HL-60 (cell line): Measurements from ENCODE around the gene KCNH5.
"Not testable (repeated sequence)": the region's sequence is repeated elsewhere in the genome, so short reads cannot be mapped to it uniquely, and the experiment has no call there.

ENCODE experiments used
- DNase-seq, 2 experiments: peaks; one replicate each; pipeline ENCODE4 v3.0.0-alpha.2; 2010 to 2020; ENCODE audit warnings: low read depth in 1 of 2, low spot score in 1 of 2
- H3K27ac ChIP-seq: fragments of 250-450 bp; sonication (Bioruptor Pico); replicated peaks from 2 replicates; pipeline ENCODE4 v1.5.1; 2020; ENCODE audit warnings: mild to moderate bottlenecking, moderate library complexity
- H3K27me3 ChIP-seq: fragments of 250-450 bp; sonication (Bioruptor Pico); 2 replicates; pipeline ENCODE4 v1.5.1; 2021; ENCODE audit warnings: mild to moderate bottlenecking, moderate library complexity; ENCODE audit not compliant: insufficient read depth, poor library complexity, severe bottlenecking
- H3K4me3 ChIP-seq: replicated peaks from 2 replicates; pipeline ENCODE4 v1.5.1; 2011; ENCODE audit warnings: mild to moderate bottlenecking, control low read depth, low read length; ENCODE audit not compliant: insufficient read depth
- GABPA ChIP-seq: IDR thresholded peaks from 2 replicates; pipeline ENCODE4 v1.6.1; 2012; ENCODE audit warnings: low read depth
- POLR2AphosphoS5 ChIP-seq: IDR thresholded peaks from 2 replicates; pipeline ENCODE4 v1.6.1; 2012; ENCODE audit warnings: low read depth
- SPI1 ChIP-seq: IDR thresholded peaks from 2 replicates; pipeline ENCODE4 v1.6.1; 2012; ENCODE audit warnings: low read depth, mild to moderate bottlenecking, borderline replicate concordance
- TF ChIP-seq, protein P1 (sequence below): IDR thresholded peaks from one replicate; pipeline ENCODE4 v1.5.1; 2011; ENCODE audit warnings: low read length, control low read depth, inconsistent platforms; ENCODE audit not compliant: insufficient read depth
- TF ChIP-seq, protein P2 (sequence below): IDR thresholded peaks from 2 replicates; pipeline ENCODE4 v1.6.1; 2012; ENCODE audit warnings: low read depth; ENCODE audit not compliant: insufficient replicate concordance

KCNH5 gene

DNA sequence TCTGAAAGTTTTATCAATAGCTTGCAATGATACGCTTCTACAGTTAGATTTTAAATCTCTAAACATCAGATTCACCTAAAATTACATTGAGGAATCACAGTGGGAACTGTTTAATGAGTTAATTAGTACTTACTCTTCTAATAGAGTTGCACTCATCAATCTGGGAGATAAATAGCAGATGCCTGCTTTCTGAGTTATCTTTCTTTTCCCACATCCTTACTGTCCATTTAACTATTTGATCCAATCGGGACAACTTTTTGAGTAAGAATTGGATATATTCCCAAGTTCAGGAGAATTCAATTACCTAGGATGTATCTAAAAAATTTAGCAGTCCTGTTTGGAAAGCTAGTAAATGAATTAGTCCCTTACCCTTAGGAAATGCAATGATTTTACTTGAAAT lies 162.3 kb downstream of the KCNH5 start:
- no peak overlapping the region for H3K27ac ChIP-seq
- H3K4me3 ChIP-seq: no peak overlapping the region
- H3K27me3 ChIP-seq: no peaks in the 10 kb centered on the region
- no peak for DNase-seq
- TF ChIP-seq SPI1 (no peak), GABPA (no peak), POLR2AphosphoS5 (no peak)
- TF ChIP-seq, protein P1, sequence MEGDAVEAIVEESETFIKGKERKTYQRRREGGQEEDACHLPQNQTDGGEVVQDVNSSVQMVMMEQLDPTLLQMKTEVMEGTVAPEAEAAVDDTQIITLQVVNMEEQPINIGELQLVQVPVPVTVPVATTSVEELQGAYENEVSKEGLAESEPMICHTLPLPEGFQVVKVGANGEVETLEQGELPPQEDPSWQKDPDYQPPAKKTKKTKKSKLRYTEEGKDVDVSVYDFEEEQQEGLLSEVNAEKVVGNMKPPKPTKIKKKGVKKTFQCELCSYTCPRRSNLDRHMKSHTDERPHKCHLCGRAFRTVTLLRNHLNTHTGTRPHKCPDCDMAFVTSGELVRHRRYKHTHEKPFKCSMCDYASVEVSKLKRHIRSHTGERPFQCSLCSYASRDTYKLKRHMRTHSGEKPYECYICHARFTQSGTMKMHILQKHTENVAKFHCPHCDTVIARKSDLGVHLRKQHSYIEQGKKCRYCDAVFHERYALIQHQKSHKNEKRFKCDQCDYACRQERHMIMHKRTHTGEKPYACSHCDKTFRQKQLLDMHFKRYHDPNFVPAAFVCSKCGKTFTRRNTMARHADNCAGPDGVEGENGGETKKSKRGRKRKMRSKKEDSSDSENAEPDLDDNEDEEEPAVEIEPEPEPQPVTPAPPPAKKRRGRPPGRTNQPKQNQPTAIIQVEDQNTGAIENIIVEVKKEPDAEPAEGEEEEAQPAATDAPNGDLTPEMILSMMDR: no peak
- TF ChIP-seq, protein P2, sequence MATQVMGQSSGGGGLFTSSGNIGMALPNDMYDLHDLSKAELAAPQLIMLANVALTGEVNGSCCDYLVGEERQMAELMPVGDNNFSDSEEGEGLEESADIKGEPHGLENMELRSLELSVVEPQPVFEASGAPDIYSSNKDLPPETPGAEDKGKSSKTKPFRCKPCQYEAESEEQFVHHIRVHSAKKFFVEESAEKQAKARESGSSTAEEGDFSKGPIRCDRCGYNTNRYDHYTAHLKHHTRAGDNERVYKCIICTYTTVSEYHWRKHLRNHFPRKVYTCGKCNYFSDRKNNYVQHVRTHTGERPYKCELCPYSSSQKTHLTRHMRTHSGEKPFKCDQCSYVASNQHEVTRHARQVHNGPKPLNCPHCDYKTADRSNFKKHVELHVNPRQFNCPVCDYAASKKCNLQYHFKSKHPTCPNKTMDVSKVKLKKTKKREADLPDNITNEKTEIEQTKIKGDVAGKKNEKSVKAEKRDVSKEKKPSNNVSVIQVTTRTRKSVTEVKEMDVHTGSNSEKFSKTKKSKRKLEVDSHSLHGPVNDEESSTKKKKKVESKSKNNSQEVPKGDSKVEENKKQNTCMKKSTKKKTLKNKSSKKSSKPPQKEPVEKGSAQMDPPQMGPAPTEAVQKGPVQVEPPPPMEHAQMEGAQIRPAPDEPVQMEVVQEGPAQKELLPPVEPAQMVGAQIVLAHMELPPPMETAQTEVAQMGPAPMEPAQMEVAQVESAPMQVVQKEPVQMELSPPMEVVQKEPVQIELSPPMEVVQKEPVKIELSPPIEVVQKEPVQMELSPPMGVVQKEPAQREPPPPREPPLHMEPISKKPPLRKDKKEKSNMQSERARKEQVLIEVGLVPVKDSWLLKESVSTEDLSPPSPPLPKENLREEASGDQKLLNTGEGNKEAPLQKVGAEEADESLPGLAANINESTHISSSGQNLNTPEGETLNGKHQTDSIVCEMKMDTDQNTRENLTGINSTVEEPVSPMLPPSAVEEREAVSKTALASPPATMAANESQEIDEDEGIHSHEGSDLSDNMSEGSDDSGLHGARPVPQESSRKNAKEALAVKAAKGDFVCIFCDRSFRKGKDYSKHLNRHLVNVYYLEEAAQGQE: no peak

DNA sequence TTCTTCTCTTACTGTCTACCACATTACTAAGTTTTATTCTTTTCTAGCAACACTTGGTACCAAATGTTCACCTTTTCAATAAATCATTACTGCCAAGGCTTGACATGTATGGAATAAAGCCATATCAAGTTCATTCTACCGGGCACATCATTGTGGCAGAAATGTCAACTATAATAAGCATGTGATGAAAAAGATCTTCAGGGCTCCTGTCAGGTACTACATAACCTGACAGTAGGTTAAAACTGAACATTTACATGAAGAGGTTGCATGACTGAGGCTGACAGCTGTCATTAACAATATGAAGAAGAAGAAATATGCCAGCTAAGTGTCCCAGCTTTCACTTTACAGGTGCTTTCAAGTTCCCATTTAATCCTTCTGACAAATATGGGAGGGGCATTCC lies 178.9 kb downstream of the KCNH5 start:
- Histone ChIP-seq H3K27me3 (no peaks in the 10 kb centered on the region), H3K27ac (no peak overlapping the region), H3K4me3 (no peak overlapping the region)
- DNase-seq: no peak
- TF ChIP-seq GABPA (no peak), POLR2AphosphoS5 (no peak), SPI1 (no peak)
- TF ChIP-seq, protein P2: no peak
- TF ChIP-seq, protein P1: no peak

DNA sequence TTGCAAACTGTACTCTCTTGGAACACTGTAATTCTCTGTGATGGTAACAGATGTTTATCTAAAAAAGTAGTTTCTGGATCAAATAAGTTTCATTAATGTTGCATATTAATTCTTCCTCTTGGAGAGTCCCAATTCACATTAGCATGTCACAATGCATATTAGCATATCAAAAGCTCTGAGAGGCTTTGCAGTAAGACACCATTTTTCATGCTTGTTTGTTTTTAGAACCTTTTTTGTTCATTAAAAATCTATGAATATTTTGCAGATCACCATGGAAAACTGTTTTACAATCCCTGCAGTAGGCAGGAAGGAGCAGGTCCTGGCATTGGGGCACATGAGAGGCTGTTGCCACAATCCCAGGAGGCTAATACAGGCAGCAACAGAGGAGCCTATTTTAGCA lies 180.7 kb downstream of the KCNH5 start:
- no peak for DNase-seq
- TF ChIP-seq, protein P2: no peak
- no peak for TF ChIP-seq POLR2AphosphoS5
- TF ChIP-seq GABPA: no peak
- TF ChIP-seq, protein P1: no peak
- TF ChIP-seq SPI1: no peak
- no peaks in the 10 kb centered on the region for H3K27me3 ChIP-seq
- no peak overlapping the region for H3K4me3 ChIP-seq
- no peak overlapping the region for H3K27ac ChIP-seq

DNA sequence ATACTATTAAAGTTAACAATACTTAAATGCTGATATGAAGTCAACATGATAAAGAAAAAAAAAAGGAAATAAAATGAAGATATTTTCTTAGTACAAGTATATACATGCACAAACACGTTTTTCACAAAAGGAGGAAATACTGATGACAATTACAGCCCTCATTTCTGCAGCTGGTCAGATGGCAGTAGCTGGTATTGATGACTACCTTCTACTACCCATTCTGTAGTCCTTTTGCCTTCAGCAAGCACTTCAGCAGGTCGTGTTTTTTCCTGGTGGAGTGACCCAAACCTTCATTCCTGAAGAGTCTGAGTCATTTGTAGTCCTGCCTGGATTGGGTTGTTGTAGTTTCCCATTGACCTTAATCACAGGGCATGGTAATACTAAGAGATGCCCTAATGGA lies 187.2 kb downstream of the KCNH5 start:
- not testable (repeated sequence) for DNase-seq, H3K4me3 ChIP-seq, H3K27ac ChIP-seq, H3K27me3 ChIP-seq
